Suprapubic skin (tissue), 4 donors: Measurements from ENCODE around the gene LDLRAD4.

Experiments used
- CTCF ChIP-seq, 2 donors: fragments of 200-600 bp in 1 of 2; fragments of 450-650 bp in 1 of 2; sonication (generic) in 1 of 2; IDR thresholded peaks; one replicate each; pipeline ENCODE4 v1.5.1; 2016 to 2019; ENCODE audit warnings: antibody characterized with exemption in 2 of 2, mild to moderate bottlenecking in 1 of 2, moderate library complexity in 1 of 2
- EP300 ChIP-seq: sonication (generic); formaldehyde crosslinking; IDR thresholded peaks from one replicate; pipeline ENCODE4 v1.6.1; 2017; ENCODE audit warnings: antibody characterized with exemption
- POLR2A ChIP-seq, 2 donors: fragments of 450-650 bp; IDR thresholded peaks; one replicate each; pipeline ENCODE4 v1.6.1; 2017; ENCODE audit warnings: antibody characterized with exemption in 2 of 2, mild to moderate bottlenecking in 2 of 2, moderate library complexity in 2 of 2
- POLR2AphosphoS5 ChIP-seq, 3 donors: sonication (generic); formaldehyde crosslinking; IDR thresholded peaks; one replicate each; pipeline ENCODE4 v1.6.1; 2017; ENCODE audit warnings: antibody characterized with exemption in 3 of 3

GRCh38 chr18:13457327-13457726 lies 238.8 kb downstream of the LDLRAD4 start:
- TF ChIP-seq CTCF (IDR thresholded peaks at IDR 0.05), result no peak
- no peak for TF ChIP-seq EP300
- no peak for TF ChIP-seq POLR2AphosphoS5 (IDR thresholded peaks at IDR 0.05)
- no peak for TF ChIP-seq POLR2A (IDR thresholded peaks at IDR 0.05)
